SKM-1 treated with dmso at 0.1 percent for 144 hours (cell line): ENCODE results near the gene PCSK1.

ENCODE experiments used
- DNase-seq: peaks from one replicate; lab custom pipeline; 2025; ENCODE audit not compliant: unreplicated experiment; lab: John Stamatoyannopoulos, UW

PCSK1 gene

GRCh38 chr5:96433066-96433447 is at the start of gene PCSK1:
PCSK1 (minus strand) TSS chr5:96433248; CDS start chr5:96433042, 206 bp downstream.
- no peak for DNase-seq

GRCh38 chr5:96481867-96482266 is 48.8 kb upstream of the PCSK1 start:
- no peak for DNase-seq

- no peak for DNase-seq
Measured at GRCh38 chr5:96481009-96481786, 48.1 kb upstream of the PCSK1 start.

DNA sequence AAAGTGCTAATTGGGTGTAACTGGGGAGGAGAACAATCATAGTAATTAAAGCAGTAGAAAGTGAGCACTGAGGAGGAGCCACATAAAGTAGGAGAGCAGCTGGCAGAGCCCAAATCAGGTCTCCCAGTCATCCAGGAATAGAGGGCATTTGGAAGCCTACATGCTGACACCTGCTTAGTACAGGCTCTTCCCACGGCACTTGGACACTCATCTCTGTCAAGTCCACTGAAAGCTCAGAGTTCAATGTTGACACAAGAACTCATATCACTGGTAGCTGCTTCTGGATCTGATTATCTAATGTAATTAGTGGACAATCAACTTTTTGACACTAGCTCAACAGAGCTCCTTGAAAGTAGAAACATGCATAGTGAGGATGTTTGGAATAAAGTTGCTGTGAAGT is 45.9 kb upstream of the PCSK1 start:
- no peak for DNase-seq

- DNase-seq, result no peak
Measured at GRCh38 chr5:96476654-96477053, 43.6 kb upstream of the PCSK1 start.

DNA sequence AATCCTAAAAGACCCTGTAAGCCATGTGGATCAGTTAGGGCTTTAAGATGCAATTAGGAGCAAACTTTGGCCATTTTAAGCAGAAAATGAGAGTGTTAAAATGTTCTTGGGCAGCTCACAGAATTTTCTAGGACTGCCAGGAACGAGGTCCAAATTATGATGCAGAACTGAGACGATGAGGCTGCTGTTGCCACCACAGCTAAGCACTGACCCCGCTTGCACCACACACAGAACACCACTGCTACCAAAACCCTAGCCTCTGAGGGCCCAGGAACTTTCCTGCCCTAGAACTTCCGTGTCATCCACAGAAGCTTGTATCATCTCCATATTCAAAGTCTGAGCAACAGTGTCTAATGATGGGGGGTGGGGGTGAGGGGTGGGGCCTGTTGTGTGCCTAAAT is 41.0 kb upstream of the PCSK1 start:
- no peak for DNase-seq

DNA sequence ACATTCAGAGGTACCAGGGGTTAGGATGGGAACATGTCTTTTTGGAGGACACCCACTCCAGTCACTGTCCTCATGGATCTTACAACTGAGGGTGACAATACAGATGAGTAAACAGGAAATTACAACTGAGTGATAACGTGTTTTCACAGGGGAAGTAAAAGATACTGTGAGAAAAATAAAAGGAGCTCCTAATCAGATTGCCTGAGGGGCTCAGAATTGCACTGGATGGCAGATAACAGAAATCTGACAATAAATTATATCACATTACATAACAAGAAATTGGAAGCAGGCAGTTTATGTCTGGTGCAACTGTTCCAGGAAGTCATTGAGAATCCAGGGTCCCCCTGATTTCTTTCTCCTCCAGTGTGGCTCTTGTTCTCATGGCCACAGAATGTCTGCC is 40.1 kb upstream of the PCSK1 start:
- no peak for DNase-seq

DNA sequence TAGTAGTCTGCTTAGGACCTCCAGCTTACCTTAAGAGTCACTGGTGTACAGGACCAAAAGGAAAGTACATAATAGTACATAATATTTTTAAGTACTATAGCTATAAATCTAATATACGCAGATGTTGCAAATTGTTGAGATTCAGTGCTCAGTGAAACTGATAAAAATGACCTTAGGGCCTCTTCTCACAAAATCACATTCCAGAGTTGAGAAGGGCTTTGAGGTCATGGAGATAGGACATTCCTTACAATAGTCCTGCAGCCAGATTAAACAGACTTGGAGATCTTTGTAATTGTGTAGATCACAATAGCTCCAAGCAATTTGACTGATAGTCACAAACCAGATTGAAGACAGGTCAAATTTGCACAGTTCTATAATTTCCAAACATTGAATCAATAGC is 37.7 kb upstream of the PCSK1 start:
- no peak for DNase-seq

DNA sequence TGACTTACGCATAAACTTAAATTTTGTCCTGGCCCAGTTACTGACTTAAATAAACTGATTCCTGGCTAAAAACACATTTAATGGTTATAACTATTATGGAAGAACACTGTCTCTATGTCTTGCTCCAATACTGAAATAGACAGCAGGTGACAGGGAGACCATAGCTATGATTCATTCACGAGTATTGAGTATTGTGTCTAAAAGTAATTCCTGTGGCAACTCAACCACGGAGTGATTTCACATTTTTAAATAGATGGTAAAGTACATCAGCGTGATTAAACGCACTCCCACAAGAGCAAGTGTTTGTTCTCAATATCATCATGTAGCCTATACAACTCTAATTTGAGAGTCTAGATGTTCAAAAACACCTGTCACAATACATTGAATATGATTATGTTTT is 35.9 kb upstream of the PCSK1 start:
- no peak for DNase-seq

DNA sequence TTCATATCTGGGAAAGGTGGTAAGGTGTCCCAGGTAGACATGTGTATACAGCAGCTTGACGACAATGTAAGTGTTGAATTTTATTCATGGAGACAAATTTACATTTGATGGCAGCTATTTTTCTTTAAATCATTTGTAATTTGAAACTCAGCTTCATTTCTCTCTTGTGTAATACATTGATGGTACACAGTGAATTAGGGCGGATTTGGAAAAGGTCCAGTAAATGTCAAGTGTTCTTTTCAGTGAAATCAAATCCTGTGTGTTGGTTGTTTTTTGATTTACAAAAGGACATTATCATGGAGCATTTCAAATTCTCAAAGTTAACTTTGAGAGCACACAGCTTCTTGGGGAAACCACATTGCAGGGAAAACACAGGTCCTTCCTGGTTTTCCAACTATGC is 30.0 kb upstream of the PCSK1 start:
- no peak for DNase-seq

GRCh38 chr5:96459313-96460121 is 26.5 kb upstream of the PCSK1 start:
- DNase-seq, result no peak

DNA sequence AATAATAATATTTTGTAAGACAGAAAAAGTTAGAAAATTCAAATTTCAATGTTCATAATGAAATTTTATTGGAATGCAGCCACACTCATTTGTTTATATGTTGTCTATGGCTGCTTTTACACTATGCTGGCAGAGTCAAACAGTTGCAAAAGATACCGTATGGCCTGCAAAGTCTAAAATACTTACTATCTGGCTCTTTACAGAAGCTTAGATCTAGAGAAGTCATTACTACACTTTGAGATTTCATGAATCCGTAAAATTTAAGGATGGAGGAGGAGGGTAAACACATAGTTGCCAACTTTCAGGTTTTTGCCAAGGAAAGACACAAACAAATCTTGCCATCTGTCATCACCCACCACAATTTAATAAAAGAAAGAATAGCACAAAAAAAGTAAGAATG is 25.1 kb upstream of the PCSK1 start:
- no peak for DNase-seq

- no peak for DNase-seq
Measured at GRCh38 chr5:96455789-96456188, 22.7 kb upstream of the PCSK1 start.

GRCh38 chr5:96453394-96453793 is 20.3 kb upstream of the PCSK1 start:
- DNase-seq, result no peak

DNA sequence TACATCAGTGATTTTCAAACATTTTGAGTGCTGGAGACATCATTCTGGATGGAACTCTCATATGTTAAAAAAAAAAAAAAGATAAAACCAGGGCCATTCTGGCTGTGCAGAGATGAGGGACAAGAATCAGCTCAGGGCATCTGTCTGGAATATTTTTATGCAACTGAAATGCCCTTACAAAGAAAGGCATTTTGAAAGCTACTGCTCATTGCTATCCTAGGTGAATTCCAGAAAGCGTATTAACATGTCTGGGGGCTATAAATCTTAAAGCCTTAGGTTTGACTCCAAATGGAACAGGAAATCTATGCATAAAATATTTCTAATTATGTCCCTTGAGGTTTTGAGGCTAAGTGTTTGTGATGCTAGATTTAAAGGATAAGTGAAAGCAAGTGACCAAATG is 14.9 kb upstream of the PCSK1 start:
- DNase-seq, result no peak

- no peak for DNase-seq
Measured at GRCh38 chr5:96440185-96440538, 7.1 kb upstream of the PCSK1 start.

GRCh38 chr5:96439477-96440184 is 6.6 kb upstream of the PCSK1 start:
- no peak for DNase-seq

DNA sequence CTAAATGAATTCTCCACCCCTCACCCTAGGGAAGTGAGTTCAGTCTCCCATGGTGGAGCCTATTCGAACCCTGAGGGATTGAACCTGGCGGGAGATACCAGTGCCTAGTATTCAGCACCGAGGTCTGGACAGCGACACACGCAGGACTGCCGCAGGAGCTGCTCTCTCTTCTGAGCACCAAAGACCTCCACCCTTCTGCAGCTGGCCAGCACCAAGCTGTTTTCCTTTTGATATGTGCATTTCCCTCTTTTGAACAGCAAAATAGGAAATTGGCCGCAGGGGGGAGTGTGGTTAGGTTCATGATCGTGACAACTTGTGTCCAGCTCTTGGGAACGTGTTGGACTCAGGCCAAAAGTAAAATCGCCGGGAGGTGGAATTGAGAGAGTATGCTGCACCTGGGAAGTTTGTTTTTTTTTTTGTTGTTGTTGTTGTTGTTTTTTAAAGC is 1.2 kb upstream of the PCSK1 start:
- DNase-seq, result no peak

GRCh38 chr5:96432216-96433065 is 607 bp downstream of the PCSK1 start:
- no peak for DNase-seq

DNA sequence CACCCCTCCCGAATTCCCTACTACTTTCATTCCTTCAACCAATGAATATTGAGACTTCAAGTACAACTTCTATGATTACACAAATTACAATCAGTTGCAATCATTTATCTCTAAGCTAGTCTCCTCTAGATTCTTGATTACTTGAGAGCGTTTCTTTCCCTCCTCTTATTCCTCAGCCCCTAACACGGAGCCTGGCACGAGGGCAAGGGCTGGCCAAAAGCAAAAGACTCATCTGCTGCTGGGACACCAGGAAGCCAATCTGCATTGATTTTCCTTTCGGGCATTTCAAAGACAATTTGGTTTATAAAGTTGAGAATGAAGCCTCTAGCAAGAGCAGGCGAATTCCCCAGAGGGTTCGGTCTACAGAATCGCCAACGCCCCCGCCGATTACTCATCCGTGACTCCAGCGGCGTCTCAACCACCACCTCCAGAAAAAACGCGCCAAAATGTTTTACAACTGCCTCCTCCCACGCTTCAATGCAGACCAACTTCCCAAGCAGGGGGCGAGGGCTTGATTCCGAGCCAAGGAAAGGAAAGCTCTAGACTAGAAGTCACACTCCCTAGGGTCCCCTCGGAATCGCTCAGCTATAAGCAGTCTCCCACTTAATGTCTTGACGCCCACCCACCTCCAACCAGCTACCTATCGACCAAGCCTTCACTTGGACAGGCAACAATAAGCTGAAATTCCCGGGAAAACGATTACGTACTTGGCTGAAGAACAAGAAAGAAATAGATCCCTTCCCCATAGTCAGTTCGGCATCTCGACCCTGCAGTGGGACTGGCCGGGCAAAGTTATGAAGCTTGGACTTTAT is 1.5 kb downstream of the PCSK1 start:
- DNase-seq, result no peak
